ENCODE data around the gene FRA10AC1.

The FRA10AC1 gene

DNA sequence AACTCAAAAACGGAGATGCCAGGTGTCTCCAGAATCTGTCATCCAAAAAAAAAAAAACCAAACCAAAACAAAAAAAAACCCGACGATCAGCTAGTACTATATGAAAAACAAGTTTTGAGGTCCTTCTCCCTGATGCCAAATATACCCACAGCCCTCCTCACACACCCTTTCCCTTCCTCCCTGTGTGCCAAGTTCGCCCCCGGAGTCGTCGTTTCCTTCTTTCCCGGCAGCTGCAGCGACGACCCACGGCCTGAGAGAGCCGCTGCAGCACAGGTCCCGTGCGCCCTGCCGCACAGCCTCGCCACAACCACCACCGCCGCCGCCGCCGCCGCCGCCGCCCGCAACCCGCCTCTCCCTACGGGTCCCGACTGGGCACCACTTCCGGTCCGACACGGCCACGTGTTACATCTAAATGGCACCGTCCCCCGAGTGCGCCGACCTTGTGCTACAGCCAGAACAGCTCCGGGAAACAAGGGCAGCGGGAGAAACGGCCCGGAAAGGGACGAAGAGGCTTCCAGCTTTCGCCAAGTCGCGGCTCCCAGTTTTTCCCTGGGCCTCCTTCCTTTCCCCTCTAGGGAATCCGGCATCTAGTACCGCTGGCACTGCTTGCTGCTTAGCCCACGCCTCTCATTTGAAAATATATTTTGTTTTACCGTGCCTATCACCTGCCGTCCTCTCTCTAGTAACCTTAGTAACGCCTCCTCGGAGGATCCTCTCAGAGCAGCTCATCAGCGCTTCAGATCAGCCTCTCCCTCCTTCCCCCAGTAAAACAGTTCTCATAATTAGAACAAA, at the start of gene FRA10AC1:
FRA10AC1 (minus strand) TSS at position 383 of the 792 bp plus-strand sequence. CDS start 2,486 bp downstream, outside the sequence.
- DNase-seq (ENCODE audit: low spot score) = peak; percentile 62

DNA sequence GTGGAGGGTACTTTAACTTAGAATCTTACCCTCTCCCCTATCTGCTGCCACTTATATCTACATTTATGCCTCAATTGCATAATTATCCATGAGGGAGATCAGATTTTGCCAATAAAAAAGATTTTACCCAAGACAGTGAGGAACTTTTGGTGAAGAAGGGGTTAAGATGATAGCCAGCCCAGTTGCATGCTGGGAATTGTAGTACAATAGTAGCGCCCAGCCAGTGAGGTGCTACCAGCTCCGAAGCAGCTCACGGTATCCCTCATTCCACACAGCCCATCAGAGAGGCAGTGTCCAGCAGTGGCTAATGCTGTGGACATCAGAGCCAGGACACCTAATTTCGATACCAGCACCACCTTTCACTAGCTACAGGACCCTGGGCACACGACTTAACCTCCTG, 49.4 kb upstream of the FRA10AC1 start:
- peak; percentile 47 for DNase-seq (ENCODE audit: low spot score)

- no peak for DNase-seq (ENCODE audit: low spot score)
These were observed 48.7 kb upstream of the FRA10AC1 start for GRCh38 chr10:93751124-93751523.

GRCh38 chr10:93749218-93749799, 46.9 kb upstream of the FRA10AC1 start:
- DNase-seq (ENCODE audit: low spot score) = no peak

DNA sequence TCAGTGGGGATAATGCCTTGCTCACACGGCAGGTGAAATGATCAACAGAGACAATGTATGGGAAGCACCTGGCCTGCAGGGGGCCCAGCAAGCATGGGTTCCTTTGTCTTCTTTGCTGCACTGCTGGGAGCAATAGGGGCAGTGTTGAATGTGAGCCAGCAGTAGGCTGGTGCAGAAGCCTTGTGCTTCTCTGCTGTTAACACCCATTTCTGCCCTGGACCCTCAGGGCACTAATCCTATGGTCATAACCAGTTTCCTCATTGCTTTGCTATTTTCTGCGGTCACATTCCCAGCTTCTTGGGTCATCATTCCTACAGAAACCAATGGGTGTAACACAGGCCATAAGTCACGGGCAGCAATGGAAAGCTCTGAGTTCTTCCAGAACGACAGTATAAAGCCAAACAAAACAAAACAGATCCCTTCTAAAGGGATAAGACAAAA, 44.5 kb upstream of the FRA10AC1 start:
- no peak for DNase-seq (ENCODE audit: low spot score)

GRCh38 chr10:93745408-93746065, 43.1 kb upstream of the FRA10AC1 start:
- DNase-seq (ENCODE audit: low spot score) = no peak

GRCh38 chr10:93742633-93743349, 40.4 kb upstream of the FRA10AC1 start:
- DNase-seq (ENCODE audit: low spot score) = no peak

DNA sequence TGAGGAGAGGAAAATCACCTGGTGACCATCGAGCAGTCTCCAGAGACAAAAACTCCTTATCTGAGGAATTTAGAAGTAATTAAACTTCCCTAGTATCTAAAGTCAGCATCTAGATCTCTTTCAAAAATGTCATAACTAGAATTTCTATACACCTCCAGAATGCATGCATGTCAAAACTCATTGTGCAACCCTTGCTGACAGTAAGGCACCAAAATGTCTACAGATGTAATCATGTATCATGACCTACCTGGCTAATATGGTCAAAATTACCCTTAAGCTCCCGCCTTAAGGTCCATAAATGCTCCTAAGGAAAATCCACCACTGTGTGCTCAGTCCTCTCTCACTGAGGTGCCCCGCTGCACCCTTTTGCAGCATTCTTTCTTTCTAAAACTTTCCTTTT, 39.0 kb upstream of the FRA10AC1 start:
- DNase-seq (ENCODE audit: low spot score) = no peak

GRCh38 chr10:93726024-93726423, 23.6 kb upstream of the FRA10AC1 start:
- no peak for DNase-seq (ENCODE audit: low spot score)

DNA sequence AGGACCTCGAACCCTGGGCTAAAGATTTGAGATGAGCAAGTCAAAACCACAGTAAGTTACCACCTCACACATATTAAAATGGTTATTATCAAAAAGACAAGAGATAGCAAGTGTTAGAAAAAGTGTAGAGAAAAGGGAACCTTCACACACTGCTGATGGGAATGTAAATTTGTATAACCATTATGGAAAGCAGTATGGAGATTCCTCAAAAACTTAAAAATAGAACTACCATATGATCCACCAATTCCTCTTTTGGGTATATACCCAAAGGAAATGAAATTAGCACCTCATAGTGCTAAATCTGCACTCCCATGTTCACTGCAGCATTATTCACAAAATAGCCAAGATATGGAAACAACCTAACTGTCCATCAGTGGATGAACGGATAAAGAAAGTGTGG, 20.8 kb upstream of the FRA10AC1 start:
- DNase-seq (ENCODE audit: low spot score) = no peak

DNA sequence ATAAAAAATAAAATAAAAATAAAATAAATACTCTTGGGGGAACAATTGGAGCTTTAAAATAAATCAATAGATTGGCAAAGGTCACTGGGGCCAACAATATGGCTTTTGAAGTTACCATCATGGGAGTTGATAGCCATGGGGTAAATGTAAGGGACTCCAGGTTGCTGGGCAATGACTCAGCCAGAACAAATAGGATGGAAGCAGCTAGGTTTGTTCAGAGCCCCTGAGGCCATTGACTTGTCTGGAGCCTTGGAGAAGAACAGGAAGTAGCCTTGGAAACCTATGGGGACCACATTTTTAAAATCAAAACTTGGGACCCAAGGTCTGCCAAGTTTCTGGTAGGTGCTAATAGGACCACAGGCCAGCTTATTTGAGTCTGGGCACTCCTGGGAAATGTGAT, 20.2 kb upstream of the FRA10AC1 start:
- no peak for DNase-seq (ENCODE audit: low spot score)

DNA sequence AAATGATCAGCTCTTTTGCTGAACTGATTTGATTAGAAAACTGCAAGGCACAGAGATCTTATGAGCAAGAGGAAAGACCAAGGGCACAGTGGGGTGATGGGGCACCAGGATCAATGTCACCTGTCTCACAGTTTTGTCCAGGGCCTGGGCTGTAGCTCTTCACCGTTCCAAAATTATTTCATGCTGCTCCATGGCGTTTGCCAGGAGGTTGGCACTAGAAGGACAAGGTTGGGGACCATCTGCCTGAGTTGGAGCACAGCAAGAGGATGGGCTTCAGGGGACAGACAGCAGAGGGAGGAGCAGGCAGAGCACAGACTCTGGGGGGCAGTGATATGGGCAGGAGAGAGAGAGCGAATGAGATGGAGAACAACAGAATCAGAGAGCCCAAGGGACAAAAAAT, 17.5 kb upstream of the FRA10AC1 start:
- DNase-seq (ENCODE audit: low spot score) = no peak

- no peak for DNase-seq (ENCODE audit: low spot score)
These were observed 16.7 kb upstream of the FRA10AC1 start for GRCh38 chr10:93718937-93719725.

GRCh38 chr10:93716766-93717165, 14.4 kb upstream of the FRA10AC1 start:
- DNase-seq (ENCODE audit: low spot score) = no peak

DNA sequence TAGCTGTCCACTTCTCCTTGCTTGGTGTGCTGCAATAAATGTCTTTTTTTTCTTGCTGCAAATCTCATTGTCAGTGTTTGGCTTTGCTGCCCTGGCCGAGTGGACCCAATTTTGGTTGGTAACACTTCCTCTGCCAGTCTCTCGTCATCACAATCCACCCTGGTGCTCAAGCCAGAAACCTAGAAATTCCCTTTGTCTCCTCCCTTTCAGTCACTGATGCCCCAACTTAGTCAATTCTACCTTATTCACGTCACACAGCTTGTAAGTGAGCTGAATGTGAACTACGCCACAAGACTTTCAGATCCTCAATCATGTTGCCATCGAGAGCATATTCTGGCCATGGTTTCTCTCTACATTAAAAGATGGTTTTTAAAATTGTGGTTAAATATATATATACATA, 13.0 kb upstream of the FRA10AC1 start:
- no peak for DNase-seq (ENCODE audit: low spot score)

DNA sequence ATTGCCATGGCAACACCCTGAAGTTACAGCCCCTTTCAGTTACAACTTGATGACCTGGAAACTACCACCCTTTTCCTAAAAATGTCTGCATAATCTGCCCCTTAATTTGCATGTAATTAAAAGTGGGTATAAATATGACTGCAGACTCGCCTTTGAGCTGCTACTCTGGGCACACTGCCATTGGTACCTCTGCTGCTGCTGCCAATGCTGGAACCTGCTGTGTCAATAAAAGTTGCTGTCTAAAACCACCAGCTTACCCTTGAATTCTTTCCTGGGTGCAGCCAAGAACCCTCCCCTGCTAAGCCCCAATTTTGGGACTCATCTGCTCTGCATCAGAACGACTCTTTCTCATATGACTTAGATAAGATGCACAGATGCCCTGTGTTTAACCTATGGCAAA, 10.2 kb upstream of the FRA10AC1 start:
- no peak for DNase-seq (ENCODE audit: low spot score)

DNA sequence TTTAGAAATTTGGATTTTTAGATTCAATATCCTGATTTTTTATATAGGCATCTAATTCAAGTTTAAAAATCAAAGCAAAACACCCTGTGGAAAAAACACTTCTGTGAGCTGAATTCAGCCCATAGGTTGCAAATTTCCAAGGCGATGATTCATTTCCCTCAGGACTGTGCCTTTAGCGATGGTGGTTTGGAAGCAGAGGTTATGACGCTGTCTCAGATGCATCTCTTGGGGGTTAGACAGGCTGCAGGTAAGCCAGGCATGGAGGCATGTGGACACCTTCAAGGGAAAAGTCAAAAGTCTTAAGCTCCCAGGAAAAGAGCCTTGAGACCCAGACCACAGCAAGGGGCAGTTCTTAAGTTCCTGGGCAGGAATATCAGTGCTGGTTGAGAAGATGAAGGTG, 9.5 kb upstream of the FRA10AC1 start:
- no peak for DNase-seq (ENCODE audit: low spot score)

DNA sequence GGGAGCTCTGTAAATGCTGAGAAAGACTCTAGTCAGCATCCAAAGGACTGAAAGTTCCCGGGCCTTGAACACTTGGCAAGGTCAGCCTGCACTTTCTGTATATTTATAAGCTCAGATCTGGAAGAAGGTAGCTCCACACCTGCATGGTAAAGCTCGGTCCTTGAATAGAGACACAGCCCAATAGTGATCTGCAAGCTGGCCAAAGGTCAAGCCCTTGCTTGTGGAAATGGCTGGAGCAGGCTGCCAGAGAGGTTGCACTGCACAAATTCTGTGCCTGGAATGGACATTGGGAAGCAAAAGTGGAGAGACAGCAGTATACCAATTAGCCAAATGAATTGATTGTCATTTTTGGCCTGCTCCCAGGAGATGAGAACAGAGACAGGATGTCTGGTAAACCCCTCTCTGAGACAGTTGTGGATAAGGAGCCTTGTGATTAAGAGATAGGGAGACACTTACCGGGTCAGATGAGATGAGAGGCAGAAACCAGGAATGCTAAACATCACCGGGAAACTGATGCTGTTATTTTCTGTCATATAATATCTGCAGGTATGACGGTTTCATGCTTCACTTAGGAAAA, 8.0 kb upstream of the FRA10AC1 start:
- DNase-seq (ENCODE audit: low spot score) = peak; percentile 12

GRCh38 chr10:93707623-93708022, 5.2 kb upstream of the FRA10AC1 start:
- no peak for DNase-seq (ENCODE audit: low spot score)

DNA sequence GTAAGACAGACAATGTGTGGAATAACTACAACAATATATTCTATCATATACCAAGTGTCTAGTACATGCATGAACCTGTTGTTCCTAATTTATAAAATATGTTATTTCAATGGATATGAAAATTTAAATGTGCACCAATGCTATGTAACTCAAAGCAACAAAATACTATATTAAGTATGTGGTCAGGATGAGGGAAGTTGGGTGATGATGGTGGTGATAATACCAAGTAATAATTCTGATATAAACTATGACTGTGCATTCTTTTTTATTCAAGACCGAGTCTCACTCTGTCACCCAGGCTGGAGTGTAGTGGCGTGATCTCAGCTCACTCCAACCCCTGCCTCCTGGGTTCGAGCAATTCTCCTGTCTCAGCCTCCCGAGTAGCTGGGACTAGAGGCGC, 2.1 kb upstream of the FRA10AC1 start:
- no peak for DNase-seq (ENCODE audit: low spot score)

DNA sequence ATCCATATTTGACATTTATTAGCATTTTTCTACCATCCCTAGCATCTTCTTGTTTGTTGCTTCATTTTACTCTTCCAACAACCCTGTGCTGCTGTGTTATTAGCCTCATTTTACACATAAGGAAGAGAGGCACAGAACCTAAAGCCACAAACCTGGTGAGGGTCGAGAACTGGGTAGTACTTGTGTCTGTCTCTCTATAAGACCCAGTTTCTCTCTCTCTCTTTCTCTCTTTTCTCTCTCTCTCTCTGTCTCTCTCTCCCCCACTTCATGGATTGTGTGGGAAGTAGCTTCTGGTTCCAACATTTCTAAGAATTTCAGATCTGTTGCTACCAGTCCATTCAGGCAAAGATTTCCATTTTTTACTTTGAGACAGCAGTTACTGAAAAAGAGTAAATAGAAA, 1.4 kb upstream of the FRA10AC1 start:
- no peak for DNase-seq (ENCODE audit: low spot score)

Measured in HuH-7.5 (cell line).